Tibial artery (tissue), 4 donors: ENCODE data around the gene ADTRP.

Source experiments
- DNase-seq, 2 donors: peaks; one replicate each; pipeline ENCODE4 v3.0.0-alpha.2; 2019
- H3K27ac ChIP-seq, 2 donors: fragments of 200-600 bp; sonication (generic) in 1 of 2; 1 replicate in 1 of 2; 2 replicates in 1 of 2; pipeline ENCODE4 v1.5.1; 2018 to 2019; ENCODE audit warnings: mild to moderate bottlenecking in 1 of 2
- H3K27me3 ChIP-seq, 2 donors: fragments of 200-600 bp; sonication (generic) in 1 of 2; one replicate each; pipeline versions ENCODE4 v1.5.1 to v1.6.0; 2016 to 2019
- H3K36me3 ChIP-seq, 3 donors: fragments of 200-600 bp; sonication (generic) in 2 of 3; one replicate each; pipeline ENCODE4 v1.5.1; 2016 to 2019; ENCODE audit warnings: mild to moderate bottlenecking in 2 of 3
- H3K4me1 ChIP-seq, 4 donors: fragments of 200-600 bp; sonication (generic) in 2 of 4; 1 replicate in 3 of 4; 2 replicates in 1 of 4; pipeline ENCODE4 v1.5.1; 2016 to 2019
- H3K4me3 ChIP-seq, 2 donors: fragments of 200-600 bp; sonication (generic) in 1 of 2; 1 replicate in 1 of 2; 2 replicates in 1 of 2; pipeline ENCODE4 v1.5.1; 2018 to 2019; ENCODE audit warnings: mild to moderate bottlenecking in 2 of 2
- H3K9me3 ChIP-seq, 3 donors: fragments of 200-600 bp; sonication (generic) in 1 of 3; one replicate each; pipeline ENCODE4 v1.5.1; 2016 to 2019
- intact Hi-C: fragments of 100-400 bp; cut with DNase I; formaldehyde crosslinking; loops from one replicate; pipeline ENCODE4 v1.15.0; 2023; ENCODE audit warnings: low total_unique reads
- TF ChIP-seq, protein P1 (sequence below), 2 experiments: fragments of 200-600 bp in 1 of 2; fragments of 450-650 bp in 1 of 2; IDR thresholded peaks; one replicate each; pipeline ENCODE4 v1.5.1; 2017 to 2019; ENCODE audit warnings: antibody characterized with exemption in 2 of 2, mild to moderate bottlenecking in 1 of 2, moderate library complexity in 1 of 2

ADTRP gene

DNA sequence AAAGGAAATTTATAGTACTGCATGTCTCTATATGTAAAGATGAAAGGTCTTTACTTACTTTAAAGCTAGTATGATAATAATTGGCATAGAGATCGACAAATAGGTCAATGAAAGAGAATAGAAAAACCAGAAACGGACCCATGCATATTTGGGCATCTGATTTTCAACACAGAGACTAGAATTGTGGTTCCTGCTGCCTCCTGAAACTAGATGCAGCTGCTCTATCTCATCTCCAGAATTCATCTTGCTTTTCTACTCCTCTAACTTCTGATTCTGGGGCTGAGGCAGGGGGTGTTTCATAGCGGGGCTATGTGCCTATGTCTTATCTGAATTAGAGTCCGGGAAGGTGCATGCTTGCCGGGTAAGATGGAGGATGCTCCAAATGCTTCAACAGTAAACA, 105.9 kb downstream of the ADTRP start:
- intact Hi-C loops, result no loop called here
- H3K4me3 ChIP-seq, result no peak overlapping the region
- TF ChIP-seq, protein P1, sequence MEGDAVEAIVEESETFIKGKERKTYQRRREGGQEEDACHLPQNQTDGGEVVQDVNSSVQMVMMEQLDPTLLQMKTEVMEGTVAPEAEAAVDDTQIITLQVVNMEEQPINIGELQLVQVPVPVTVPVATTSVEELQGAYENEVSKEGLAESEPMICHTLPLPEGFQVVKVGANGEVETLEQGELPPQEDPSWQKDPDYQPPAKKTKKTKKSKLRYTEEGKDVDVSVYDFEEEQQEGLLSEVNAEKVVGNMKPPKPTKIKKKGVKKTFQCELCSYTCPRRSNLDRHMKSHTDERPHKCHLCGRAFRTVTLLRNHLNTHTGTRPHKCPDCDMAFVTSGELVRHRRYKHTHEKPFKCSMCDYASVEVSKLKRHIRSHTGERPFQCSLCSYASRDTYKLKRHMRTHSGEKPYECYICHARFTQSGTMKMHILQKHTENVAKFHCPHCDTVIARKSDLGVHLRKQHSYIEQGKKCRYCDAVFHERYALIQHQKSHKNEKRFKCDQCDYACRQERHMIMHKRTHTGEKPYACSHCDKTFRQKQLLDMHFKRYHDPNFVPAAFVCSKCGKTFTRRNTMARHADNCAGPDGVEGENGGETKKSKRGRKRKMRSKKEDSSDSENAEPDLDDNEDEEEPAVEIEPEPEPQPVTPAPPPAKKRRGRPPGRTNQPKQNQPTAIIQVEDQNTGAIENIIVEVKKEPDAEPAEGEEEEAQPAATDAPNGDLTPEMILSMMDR (IDR thresholded peaks at IDR 0.05), result no peak
- no peaks in the 10 kb centered on the region for H3K9me3 ChIP-seq
- no peak overlapping the region for H3K27ac ChIP-seq
- no peak for DNase-seq
- no peaks in the 10 kb centered on the region for H3K27me3 ChIP-seq
- no peaks in the 10 kb centered on the region for H3K36me3 ChIP-seq
- no peaks in the 10 kb centered on the region for H3K4me1 ChIP-seq

- no peaks in the 10 kb centered on the region for H3K9me3 ChIP-seq
- no peak overlapping the region for H3K27ac ChIP-seq
- H3K4me1 ChIP-seq, result no peaks in the 10 kb centered on the region
- H3K4me3 ChIP-seq, result no peak overlapping the region
- no peak for DNase-seq
- no peaks in the 10 kb centered on the region for H3K36me3 ChIP-seq
- TF ChIP-seq, protein P1 (IDR thresholded peaks at IDR 0.05), result no peak
- intact Hi-C loops, result no loop called here
- H3K27me3 ChIP-seq, result no peaks in the 10 kb centered on the region
Measured at GRCh38 chr6:11672256-11672655, 106.3 kb downstream of the ADTRP start.

DNA sequence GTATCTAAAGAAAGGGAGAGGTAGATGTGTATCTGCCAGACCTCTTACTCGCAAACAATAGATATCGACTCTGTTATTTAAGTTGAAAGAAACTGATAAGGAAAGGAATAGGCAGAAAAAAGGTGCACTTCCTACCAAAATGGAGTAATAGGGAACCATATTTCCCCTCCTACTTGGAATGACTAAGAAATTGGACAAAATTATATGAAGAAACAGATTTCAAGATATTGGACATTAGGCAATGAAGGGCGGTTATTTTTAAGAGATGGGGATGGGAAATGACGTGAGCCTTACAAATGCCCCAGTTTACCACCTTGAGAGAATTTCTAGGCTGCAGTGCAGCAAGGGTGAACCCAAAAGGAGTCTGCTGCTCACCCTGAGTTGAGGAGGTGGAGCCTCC, 108.9 kb downstream of the ADTRP start:
- no peaks in the 10 kb centered on the region for H3K4me1 ChIP-seq
- TF ChIP-seq, protein P1 (IDR thresholded peaks at IDR 0.05), result no peak
- H3K27ac ChIP-seq, result no peak overlapping the region
- no peaks in the 10 kb centered on the region for H3K9me3 ChIP-seq
- no peak for DNase-seq
- no peaks in the 10 kb centered on the region for H3K36me3 ChIP-seq
- H3K4me3 ChIP-seq, result no peak overlapping the region
- intact Hi-C loops, result no loop called here
- H3K27me3 ChIP-seq, result no peaks in the 10 kb centered on the region

GRCh38 chr6:11668455-11668854, 110.1 kb downstream of the ADTRP start:
- TF ChIP-seq, protein P1 (IDR thresholded peaks at IDR 0.05), result no peak
- intact Hi-C loops, result no loop called here
- Histone ChIP-seq H3K9me3 (no peaks in the 10 kb centered on the region), H3K36me3 (no peaks in the 10 kb centered on the region), H3K4me1 (no peaks in the 10 kb centered on the region), H3K4me3 (no peak overlapping the region), H3K27me3 (no peaks in the 10 kb centered on the region), H3K27ac (no peak overlapping the region)
- no peak for DNase-seq

DNA sequence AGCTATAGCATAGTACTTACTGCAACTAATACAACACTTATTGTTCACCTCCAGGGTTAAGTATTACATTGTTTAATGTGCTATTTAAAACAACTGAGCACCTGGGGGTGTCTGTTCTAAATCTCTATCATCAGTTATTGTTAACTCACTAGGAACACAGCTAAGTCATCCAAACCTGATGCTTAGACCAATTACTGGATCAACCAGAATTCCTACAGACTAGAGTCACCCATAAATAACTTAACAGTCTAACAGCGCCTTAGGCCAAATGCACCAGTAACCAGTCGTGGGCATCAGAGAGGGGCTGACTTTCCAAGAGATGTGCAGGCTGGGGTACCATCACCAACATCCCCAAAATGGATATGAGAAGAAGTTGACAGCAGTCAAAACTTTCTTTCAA, 110.7 kb downstream of the ADTRP start:
- H3K4me1 ChIP-seq, result no peaks in the 10 kb centered on the region
- H3K36me3 ChIP-seq, result no peaks in the 10 kb centered on the region
- TF ChIP-seq, protein P1 (IDR thresholded peaks at IDR 0.05), result no peak
- H3K4me3 ChIP-seq, result no peak overlapping the region
- H3K9me3 ChIP-seq, result no peaks in the 10 kb centered on the region
- DNase-seq, result no peak
- H3K27ac ChIP-seq, result no peak overlapping the region
- intact Hi-C loops, result no loop called here
- no peaks in the 10 kb centered on the region for H3K27me3 ChIP-seq

GRCh38 chr6:11665604-11666326, 112.8 kb downstream of the ADTRP start:
- Histone ChIP-seq H3K36me3 (no peaks in the 10 kb centered on the region), H3K27ac (no peak overlapping the region), H3K9me3 (no peaks in the 10 kb centered on the region), H3K27me3 (no peaks in the 10 kb centered on the region), H3K4me1 (no peaks in the 10 kb centered on the region), H3K4me3 (no peak overlapping the region)
- intact Hi-C loops, result no loop called here
- TF ChIP-seq, protein P1 (IDR thresholded peaks at IDR 0.05), result no peak
- DNase-seq, result no peak
